ENCODE data around the gene NWD2.

Gene NWD2

DNA sequence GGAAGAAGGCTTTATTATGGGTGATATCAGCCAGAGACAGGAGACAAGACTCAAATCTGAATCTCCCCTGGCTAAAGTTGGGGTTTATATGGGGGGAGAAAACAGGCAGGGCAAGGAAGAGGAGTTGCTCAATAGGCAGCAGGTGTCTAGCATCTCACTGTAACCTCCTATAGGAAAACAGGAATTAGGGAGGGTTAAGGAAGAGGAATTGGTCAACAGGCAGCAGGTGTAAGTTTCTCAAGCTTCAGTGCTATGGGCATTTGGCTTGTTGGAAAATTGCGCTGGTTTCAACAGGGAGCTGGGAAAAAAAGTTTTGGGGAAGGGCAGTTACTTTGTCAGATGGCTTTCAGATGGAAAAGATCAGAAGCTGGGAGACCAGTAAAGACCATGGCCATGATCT, 206.4 kb downstream of the NWD2 start:
- TF ChIP-seq, protein P1, sequence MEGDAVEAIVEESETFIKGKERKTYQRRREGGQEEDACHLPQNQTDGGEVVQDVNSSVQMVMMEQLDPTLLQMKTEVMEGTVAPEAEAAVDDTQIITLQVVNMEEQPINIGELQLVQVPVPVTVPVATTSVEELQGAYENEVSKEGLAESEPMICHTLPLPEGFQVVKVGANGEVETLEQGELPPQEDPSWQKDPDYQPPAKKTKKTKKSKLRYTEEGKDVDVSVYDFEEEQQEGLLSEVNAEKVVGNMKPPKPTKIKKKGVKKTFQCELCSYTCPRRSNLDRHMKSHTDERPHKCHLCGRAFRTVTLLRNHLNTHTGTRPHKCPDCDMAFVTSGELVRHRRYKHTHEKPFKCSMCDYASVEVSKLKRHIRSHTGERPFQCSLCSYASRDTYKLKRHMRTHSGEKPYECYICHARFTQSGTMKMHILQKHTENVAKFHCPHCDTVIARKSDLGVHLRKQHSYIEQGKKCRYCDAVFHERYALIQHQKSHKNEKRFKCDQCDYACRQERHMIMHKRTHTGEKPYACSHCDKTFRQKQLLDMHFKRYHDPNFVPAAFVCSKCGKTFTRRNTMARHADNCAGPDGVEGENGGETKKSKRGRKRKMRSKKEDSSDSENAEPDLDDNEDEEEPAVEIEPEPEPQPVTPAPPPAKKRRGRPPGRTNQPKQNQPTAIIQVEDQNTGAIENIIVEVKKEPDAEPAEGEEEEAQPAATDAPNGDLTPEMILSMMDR (IDR thresholded peaks at IDR 0.05; ENCODE audit: low read length, missing control alignments), result no peak
- H3K4me3 ChIP-seq (replicated peaks; ENCODE audit: low read depth, low read length), result no peak overlapping the region
- no peak for DNase-seq (ENCODE audit: low read depth)

DNA sequence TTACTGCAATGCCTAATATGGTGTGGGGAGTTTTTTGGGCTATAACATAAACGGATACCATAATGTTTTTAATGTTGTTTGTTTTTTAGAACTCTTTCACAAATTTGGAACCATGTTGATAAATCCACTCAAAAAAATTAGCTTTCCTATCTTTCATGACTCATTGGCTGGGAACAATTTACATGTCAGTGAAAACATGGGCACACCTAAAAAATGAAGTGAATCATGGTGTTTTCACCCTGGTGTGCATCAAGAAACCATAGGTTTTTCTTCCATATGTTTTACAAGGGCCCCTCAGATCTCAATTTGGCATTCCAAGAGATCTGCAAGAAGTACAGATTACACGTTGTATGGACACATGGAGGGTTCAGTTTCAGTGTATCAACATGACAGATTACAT, 207.1 kb downstream of the NWD2 start:
- no peak overlapping the region for H3K4me3 ChIP-seq (replicated peaks; ENCODE audit: low read depth, low read length)
- no peak for DNase-seq (ENCODE audit: low read depth)
- TF ChIP-seq, protein P1 (IDR thresholded peaks at IDR 0.05; ENCODE audit: low read length, missing control alignments), result no peak

DNA sequence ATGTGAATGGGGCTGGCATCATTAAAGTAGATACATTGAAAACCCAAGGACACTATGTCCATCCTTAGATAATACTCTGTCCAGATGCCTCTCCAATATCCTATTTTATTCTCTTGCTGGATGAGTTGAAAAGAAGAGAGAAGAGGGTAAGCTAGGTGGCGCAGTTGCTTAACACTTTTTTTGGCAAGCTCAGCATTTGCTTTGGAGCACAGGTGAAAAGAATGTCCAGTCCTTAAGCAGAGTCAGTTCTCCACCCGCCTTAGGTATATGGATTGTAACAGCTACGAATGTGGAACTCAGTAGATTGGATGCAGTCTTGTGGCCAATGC, 208.4 kb downstream of the NWD2 start:
- H3K4me3 ChIP-seq (replicated peaks; ENCODE audit: low read depth, low read length), result no peak overlapping the region
- DNase-seq (ENCODE audit: low read depth), result peak; percentile 82
- TF ChIP-seq, protein P1 (IDR thresholded peaks at IDR 0.05; ENCODE audit: low read length, missing control alignments), result peak; percentile 67

DNA sequence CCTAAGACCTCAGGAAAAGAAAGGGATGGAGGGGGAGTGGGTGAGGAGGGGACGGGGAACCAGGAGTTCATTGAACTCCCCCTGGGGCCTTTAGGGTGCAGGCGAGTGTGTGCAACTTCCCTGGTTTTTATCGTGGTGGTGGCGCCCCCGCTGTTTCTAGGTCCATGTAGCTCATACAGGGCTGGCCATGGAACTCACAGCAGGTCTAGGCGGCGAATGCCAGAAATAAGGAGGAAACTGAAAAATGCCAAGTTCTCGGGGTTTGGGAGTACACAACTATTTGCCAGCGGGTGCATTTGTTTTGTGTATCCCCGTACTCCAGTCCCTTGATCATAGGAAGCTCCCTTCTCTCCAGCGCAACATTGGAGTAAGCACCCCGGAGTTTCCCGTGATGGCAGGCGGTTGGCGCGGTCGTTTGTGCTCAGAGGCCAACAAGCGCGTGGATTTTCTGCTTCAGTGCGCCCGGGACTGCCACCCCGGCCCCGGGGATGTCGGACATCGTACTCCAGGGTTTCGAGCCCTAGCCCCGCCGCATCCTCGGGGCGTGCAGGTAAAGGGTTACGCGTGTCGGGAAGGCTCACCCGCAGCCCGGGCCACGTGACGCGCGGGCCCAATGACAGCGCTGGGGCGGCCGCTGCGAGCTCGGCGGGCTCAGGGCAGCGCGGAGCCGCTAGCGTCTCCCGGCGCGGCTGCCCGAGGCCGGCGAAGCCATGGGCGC, 208.9 kb downstream of the NWD2 start:
- DNase-seq (ENCODE audit: low read depth), result peak; percentile 24
- peak overlapping the region; percentile 49 for H3K4me3 ChIP-seq (replicated peaks; ENCODE audit: low read depth, low read length)
- TF ChIP-seq, protein P1 (IDR thresholded peaks at IDR 0.05; ENCODE audit: low read length, missing control alignments), result no peak

DNA sequence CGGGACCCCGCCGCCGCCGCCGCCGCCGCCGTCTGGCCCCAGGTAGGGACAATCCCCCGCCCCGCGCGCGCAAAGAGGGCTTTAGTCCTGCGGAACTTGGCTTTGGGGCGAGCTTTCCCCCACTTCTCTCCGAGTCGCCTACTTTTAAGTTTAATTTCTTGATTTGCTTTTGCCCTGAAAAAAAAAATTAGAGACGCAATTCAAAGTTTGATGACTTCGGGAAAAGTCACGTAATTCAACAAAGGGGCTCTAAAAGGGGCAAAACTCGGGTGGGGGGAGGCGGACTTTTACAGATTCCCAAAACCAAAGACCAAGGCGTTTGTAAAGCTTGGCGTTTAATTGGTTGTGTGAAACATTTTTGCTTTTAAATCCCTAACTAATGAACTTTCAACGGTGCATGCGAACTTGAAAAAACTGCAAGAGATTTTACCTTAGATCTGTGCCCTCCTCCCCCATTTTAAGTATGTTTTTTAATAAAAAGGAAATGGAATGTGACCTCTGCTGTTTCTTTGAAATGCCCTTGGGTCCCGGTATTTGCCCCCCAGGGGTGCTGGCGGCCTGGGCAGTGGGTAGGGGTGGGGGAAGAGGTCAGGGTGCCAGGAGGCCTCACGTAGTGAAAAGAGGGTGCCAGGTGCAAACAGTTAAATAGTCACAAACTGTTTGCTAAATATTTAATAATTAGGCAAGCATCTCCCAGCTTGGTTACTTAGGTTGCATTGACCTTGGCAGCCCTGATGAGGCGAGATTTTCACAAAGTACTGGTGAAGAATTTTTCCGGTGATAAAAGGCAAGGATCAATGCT, 209.7 kb downstream of the NWD2 start:
- H3K4me3 ChIP-seq (replicated peaks; ENCODE audit: low read depth, low read length), result peak overlapping the region; percentile 25
- TF ChIP-seq, protein P1 (IDR thresholded peaks at IDR 0.05; ENCODE audit: low read length, missing control alignments), result no peak
- DNase-seq (ENCODE audit: low read depth), result no peak

DNA sequence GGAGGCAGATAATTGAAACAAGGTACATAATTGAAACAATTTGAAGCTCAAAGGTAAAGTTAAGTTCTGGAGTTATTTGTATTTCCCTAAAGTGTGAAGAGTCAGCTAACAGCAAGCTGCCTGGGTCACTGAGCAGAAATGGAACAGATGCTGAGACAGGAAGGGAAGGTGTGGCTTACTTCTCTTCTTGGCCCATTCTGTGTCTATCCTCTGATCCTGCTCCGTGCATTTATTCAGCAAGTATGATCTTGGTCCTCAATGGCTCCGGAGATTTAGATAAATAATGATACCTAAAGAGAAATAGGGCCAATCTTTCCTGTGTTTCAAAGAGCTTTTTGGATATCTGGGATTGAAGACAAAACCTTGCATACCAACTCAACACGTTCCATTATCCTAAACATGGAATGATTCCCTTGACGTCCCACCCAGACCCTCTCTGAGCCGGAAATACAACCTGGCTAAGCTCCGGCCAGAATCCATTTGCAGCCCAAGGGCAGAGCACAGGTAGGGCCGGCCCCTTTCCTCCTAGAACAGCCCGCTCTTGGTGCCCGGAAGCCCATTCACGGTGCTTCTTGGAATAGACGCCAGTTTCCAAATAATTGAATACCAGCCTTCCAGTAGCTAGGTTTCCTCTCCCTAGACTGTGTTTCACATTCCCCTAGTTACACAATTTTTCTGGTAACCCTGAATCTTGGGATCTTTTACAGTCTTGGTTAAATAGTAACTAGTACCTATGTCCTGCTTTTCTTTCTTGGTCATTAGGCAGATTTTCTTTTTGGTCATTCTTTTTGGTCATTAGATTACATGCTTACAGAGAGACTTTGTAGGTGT, 211.0 kb downstream of the NWD2 start:
- no peak for DNase-seq (ENCODE audit: low read depth)
- no peak overlapping the region for H3K4me3 ChIP-seq (replicated peaks; ENCODE audit: low read depth, low read length)
- TF ChIP-seq, protein P1 (IDR thresholded peaks at IDR 0.05; ENCODE audit: low read length, missing control alignments), result no peak
